ENCODE results near the gene TPRG1.

Gene TPRG1

DNA sequence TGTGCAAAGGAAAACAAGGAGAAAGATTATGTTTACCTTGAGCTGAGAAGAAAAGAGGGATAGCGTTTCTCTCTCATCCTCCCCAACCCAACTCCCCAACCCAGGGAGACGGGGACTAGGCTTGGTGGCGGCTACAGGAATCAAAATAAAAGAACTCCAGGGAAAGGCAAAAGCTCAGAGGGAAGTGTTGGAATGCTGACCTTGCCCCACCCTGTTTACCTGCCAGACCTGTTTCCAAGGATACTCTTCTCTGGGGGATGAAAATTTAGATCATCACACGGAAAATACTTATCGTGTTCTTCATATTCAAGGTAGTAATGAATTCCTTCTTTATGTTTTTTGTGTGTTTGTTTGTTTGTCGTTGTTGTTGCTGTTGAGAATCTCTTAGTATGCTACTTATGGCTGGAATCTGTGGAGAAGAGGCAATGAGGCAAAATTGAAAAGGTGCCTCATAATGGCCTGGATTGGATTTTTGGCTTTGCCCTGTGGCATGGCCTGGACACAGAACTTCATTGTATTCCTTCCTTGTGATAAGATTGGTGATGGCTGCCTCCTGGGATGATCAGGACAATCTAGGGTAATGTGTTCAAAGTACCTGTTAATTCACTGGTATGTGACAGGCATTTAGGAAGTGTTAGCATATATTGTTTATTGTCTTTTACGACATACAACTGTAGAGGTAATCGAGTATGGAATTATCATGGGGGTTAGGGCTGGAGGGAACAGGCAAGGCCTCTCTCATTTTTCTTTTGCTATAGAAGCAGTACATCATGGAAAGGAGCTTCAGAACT is 11.1 kb upstream of the TPRG1 start:
- DNase-seq (ENCODE audit: low read depth), result no peak
- TF ChIP-seq, protein P1, sequence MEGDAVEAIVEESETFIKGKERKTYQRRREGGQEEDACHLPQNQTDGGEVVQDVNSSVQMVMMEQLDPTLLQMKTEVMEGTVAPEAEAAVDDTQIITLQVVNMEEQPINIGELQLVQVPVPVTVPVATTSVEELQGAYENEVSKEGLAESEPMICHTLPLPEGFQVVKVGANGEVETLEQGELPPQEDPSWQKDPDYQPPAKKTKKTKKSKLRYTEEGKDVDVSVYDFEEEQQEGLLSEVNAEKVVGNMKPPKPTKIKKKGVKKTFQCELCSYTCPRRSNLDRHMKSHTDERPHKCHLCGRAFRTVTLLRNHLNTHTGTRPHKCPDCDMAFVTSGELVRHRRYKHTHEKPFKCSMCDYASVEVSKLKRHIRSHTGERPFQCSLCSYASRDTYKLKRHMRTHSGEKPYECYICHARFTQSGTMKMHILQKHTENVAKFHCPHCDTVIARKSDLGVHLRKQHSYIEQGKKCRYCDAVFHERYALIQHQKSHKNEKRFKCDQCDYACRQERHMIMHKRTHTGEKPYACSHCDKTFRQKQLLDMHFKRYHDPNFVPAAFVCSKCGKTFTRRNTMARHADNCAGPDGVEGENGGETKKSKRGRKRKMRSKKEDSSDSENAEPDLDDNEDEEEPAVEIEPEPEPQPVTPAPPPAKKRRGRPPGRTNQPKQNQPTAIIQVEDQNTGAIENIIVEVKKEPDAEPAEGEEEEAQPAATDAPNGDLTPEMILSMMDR (IDR thresholded peaks at IDR 0.05; ENCODE audit: low read length, missing control alignments), result no peak
- H3K4me3 ChIP-seq (replicated peaks; ENCODE audit: low read depth, low read length), result no peak overlapping the region

DNA sequence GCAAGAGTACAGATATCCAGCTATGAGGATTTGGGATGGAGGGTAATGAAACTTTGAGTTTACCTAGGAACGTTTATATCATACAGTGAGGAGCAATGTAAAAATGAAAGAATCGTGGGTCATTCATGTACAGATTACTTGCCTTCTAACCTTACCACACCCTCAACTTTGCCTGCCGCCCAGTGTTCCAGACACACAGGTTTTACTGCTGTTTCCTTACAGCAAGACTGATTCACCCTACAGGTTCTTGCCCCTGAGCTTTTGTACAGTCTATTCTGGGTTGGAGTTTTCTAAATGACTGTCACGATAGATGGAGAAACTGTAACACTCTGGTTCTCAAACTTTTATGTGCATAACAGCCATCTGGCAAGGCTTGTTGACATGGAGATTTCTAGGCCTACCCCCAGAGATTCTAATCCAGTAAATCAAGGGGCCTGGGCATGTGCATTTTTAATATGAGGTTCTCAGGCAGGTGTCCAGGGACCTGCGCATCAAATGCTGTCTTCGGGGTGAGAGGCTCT is 6.6 kb upstream of the TPRG1 start:
- DNase-seq (ENCODE audit: low read depth), result no peak
- no peak overlapping the region for H3K4me3 ChIP-seq (replicated peaks; ENCODE audit: low read depth, low read length)
- TF ChIP-seq, protein P1 (IDR thresholded peaks at IDR 0.05; ENCODE audit: low read length, missing control alignments), result no peak

DNA sequence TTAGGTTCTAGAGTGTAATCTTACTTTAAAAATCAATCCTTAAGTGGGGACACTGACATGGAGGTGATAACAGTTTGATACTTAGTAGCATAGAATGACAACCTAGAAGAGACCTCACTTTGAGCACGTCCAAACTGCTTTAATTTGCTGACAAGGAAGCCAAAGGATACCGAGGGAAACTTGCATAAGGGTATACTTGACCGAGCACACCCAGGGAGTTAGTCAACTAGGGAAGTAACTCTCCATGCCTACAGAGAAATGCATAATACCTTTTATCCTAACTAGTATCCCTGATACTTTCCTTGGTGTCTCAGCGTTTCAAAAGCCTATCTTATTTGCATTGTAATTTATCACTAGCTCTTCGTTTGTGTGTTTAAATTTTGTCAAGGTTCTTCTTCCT is 5.5 kb upstream of the TPRG1 start:
- no peak overlapping the region for H3K4me3 ChIP-seq (replicated peaks; ENCODE audit: low read depth, low read length)
- DNase-seq (ENCODE audit: low read depth), result no peak
- TF ChIP-seq, protein P1 (IDR thresholded peaks at IDR 0.05; ENCODE audit: low read length, missing control alignments), result no peak

DNA sequence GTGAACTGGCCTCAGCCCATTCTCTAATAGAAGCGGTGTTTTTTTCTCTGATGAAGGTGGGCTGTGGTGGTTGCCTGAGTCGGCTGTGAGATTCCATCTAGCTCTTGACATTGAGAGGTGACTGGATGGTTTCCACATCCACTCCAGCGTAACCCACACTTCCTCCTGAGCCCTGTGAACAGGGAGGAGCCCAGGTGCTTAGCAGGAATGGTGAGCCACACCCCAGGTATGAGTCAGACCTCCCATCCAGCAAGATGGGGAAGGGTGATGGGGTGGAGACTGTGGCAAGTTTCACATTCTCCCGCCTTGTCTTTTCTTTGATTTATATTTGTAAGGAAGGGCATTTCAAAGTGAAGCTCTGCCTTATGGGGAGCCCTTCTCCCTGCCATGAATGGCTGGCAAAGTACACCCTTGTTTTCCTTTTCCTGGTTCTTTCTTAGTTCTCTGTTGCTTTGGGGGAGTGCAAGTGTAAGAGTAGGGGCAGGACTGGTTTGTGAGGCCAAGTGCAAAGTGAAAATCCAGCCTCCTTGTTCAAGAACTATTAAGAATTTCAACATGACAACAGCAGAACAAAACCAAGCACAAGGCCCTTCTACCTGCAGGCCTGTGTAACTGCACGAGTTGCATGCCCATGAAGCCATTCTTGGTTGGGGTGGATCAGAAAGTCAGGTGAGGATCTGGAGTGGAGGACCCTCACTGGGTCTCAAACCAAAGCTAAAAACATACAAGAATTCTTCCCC is 4.6 kb upstream of the TPRG1 start:
- no peak for DNase-seq (ENCODE audit: low read depth)
- TF ChIP-seq, protein P1 (IDR thresholded peaks at IDR 0.05; ENCODE audit: low read length, missing control alignments), result no peak

DNA sequence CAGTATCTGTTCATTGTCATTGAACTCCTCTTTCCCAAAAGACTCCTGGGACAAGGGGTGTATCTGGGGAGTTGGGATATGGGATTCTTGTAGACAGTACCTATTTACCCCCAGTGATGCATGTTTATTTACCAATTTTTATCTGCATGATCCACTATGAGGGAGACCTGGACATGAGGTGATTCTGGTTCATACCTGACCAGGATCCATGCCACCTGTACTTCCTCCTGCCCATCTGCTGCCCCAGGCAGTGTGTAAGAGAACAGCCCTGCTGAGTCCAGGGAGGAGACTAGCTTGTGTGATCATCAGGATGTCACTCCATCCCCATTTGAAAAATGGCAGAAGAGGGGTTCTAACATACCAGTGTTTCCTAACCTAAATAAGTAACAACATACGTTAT is 3.1 kb upstream of the TPRG1 start:
- TF ChIP-seq, protein P1 (IDR thresholded peaks at IDR 0.05; ENCODE audit: low read length, missing control alignments), result no peak
- no peak for DNase-seq (ENCODE audit: low read depth)
- no peak overlapping the region for H3K4me3 ChIP-seq (replicated peaks; ENCODE audit: low read depth, low read length)

More for the DNA sequence above, 4.6 kb upstream of the TPRG1 start:
- H3K4me3 ChIP-seq (replicated peaks; ENCODE audit: low read depth, low read length), result no peak overlapping the region

DNA sequence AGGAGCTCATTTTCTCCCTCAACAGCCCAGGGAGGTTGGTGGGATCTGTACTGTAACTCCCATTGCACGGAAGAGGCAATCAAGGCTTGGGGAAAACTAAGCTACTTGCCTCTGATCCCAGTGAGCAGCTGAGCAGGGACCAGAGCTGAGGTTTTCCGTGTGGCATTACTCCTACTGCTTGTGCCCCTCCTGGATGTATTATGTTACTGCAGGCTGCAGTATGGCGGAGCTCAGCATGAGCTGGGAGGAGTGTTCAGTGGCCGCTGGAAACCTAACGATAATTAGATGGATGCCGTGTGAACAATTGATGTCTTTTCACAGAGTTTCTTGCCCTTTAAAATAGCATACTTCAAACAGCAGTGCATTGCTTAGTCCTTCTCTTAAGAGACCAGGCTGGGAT is 2.0 kb upstream of the TPRG1 start:
- no peak for DNase-seq (ENCODE audit: low read depth)
- TF ChIP-seq, protein P1 (IDR thresholded peaks at IDR 0.05; ENCODE audit: low read length, missing control alignments), result no peak
- H3K4me3 ChIP-seq (replicated peaks; ENCODE audit: low read depth, low read length), result no peak overlapping the region
